Endothelial cell of umbilical vein (primary cell): Measurements from ENCODE around the gene CDKN1C. TPM values are rescaled to one million over a fixed set of nuclear protein-coding genes. Genes with fewer than 3 reads are reported as not detected.

Source experiments
- BruUV-seq: library from RNA; stranded (reverse); fragments of 400-500 nt; replicated peaks from 2 replicates; lab custom pipeline; 2021; lab: Mats Ljungman, UMichigan
- CTCF ChIA-PET: fragments of 300-600, 350-600 bp; sonication (Branson Sonifier 250); formaldehyde crosslinking; loops from one replicate; lab custom pipeline; 2021; ENCODE audit warnings: antibody characterized with exemption, inconsistent platforms; lab: Charles Lee
- POLR2A ChIA-PET: fragments of 300-600, 350-600 bp; sonication (Branson Sonifier 250); formaldehyde crosslinking; loops from one replicate; lab custom pipeline; 2021; ENCODE audit warnings: antibody characterized with exemption, inconsistent platforms; lab: Charles Lee
- DNase-seq: peaks from one replicate; pipeline ENCODE4 v3.0.0-alpha.2; 2011; ENCODE audit warnings: low read depth, low spot score
- FAIRE-seq: peaks from 2 replicates; lab custom pipeline; 2011; peaks lifted over from hg19 to GRCh38; lab: Jason Lieb, UNC
- H2AFZ ChIP-seq: 2 replicates; pipeline ENCODE4 v1.6.0; 2012; ENCODE audit warnings: low read depth, low read length, control low read depth, inconsistent platforms
- H3K27ac ChIP-seq: 2 replicates; pipeline ENCODE4 v1.5.1; 2011; ENCODE audit warnings: low read depth, mild to moderate bottlenecking, control low read depth, low read length, moderate library complexity; ENCODE audit not compliant: insufficient read depth
- H3K27me3 ChIP-seq, 2 experiments: 2 replicates each; pipeline versions ENCODE4 v1.6.0 to v1.6.1; 2011; ENCODE audit warnings: low read length in 2 of 2, mixed read lengths in 1 of 2; ENCODE audit not compliant: control insufficient read depth in 2 of 2, insufficient read depth in 2 of 2
- H3K36me3 ChIP-seq, 2 experiments: 2 replicates in 1 of 2; 3 replicates in 1 of 2; pipeline ENCODE4 v1.5.1; 2011; ENCODE audit warnings: low read length in 2 of 2, mild to moderate bottlenecking in 1 of 2, moderate library complexity in 1 of 2; ENCODE audit not compliant: control insufficient read depth in 2 of 2, insufficient read depth in 2 of 2; ENCODE audit errors: extremely low read depth in 1 of 2
- H3K4me1 ChIP-seq: 3 replicates; pipeline ENCODE4 v1.5.1; 2011; ENCODE audit warnings: mild to moderate bottlenecking, low read length; ENCODE audit not compliant: control insufficient read depth, insufficient read depth; ENCODE audit errors: extremely low read depth
- H3K4me2 ChIP-seq: 2 replicates; pipeline ENCODE4 v1.6.1; 2011; ENCODE audit warnings: low read length, control low read depth, mixed read lengths; ENCODE audit not compliant: insufficient read depth
- H3K4me3 ChIP-seq, 3 experiments: fragments of 200-600 bp in 1 of 3; sonication (generic), shearing (Covaris generic) in 1 of 3; replicated peaks in 1 of 3; 2 replicates each; pipeline ENCODE4 v1.5.1; 2011 to 2016; ENCODE audit warnings: control low read depth in 3 of 3, low read length in 3 of 3, mild to moderate bottlenecking in 2 of 3, inconsistent platforms in 1 of 3, low read depth in 1 of 3, moderate library complexity in 1 of 3; ENCODE audit not compliant: insufficient read depth in 1 of 3
- H3K79me2 ChIP-seq: 2 replicates; pipeline ENCODE4 v1.6.0; 2012; ENCODE audit warnings: low read length, inconsistent platforms; ENCODE audit not compliant: control insufficient read depth, insufficient read depth
- H3K9ac ChIP-seq: replicated peaks from 2 replicates; pipeline ENCODE3; 2011; ENCODE audit warnings: low read length, control low read depth; ENCODE audit not compliant: insufficient read depth; ENCODE audit errors: extremely low read depth
- H3K9me1 ChIP-seq: replicated peaks from 3 replicates; pipeline ENCODE4 v1.6.0; 2011; ENCODE audit warnings: mild to moderate bottlenecking, low read length; ENCODE audit not compliant: control insufficient read depth, insufficient read depth; ENCODE audit errors: extremely low read depth
- H3K9me3 ChIP-seq: replicated peaks from 2 replicates; pipeline ENCODE4 v1.5.1; 2012; ENCODE audit warnings: low read length, inconsistent platforms; ENCODE audit not compliant: control insufficient read depth, insufficient read depth
- H4K20me1 ChIP-seq: replicated peaks from 2 replicates; pipeline ENCODE3; 2011; ENCODE audit warnings: mild to moderate bottlenecking, low read length; ENCODE audit not compliant: control insufficient read depth, insufficient read depth; ENCODE audit errors: extremely low read depth
- CTCF ChIP-seq, 2 donors: IDR thresholded peaks; 1 replicate in 1 of 2; 2 replicates in 1 of 2; pipeline ENCODE4 v1.5.1; 2011; ENCODE audit warnings: low read length in 2 of 2, mild to moderate bottlenecking in 2 of 2, moderate library complexity in 2 of 2, control low read depth in 1 of 2, inconsistent platforms in 1 of 2, low read depth in 1 of 2; ENCODE audit not compliant: insufficient read depth in 1 of 2; ENCODE audit errors: extremely low read depth in 1 of 2
- EZH2 ChIP-seq: IDR thresholded peaks from 2 replicates; pipeline ENCODE4 v1.6.1; 2012; ENCODE audit warnings: borderline replicate concordance, low read depth, mild to moderate bottlenecking, moderate library complexity, low read length, inconsistent platforms; ENCODE audit not compliant: severe bottlenecking
- FOS ChIP-seq: IDR thresholded peaks from 2 replicates; pipeline ENCODE4 v1.6.1; 2011; ENCODE audit warnings: mild to moderate bottlenecking, low read length, moderate library complexity, borderline replicate concordance; ENCODE audit not compliant: insufficient read depth
- GATA2 ChIP-seq: IDR thresholded peaks from 2 replicates; pipeline ENCODE4 v1.7.0; 2011; ENCODE audit warnings: low read depth, mild to moderate bottlenecking, moderate library complexity, mixed read lengths, low read length; ENCODE audit not compliant: insufficient read length, insufficient read depth
- JUN ChIP-seq: IDR thresholded peaks from 2 replicates; pipeline ENCODE4 v1.6.1; 2011; ENCODE audit warnings: borderline replicate concordance, low read depth; ENCODE audit not compliant: insufficient read length, insufficient read depth
- MAX ChIP-seq: IDR thresholded peaks from 2 replicates; pipeline ENCODE4 v1.6.1; 2011; ENCODE audit not compliant: insufficient read depth, insufficient read length
- MYC ChIP-seq: IDR thresholded peaks from one replicate; pipeline ENCODE4 v1.6.1; 2011; ENCODE audit warnings: mild to moderate bottlenecking, low read depth, low read length
- POLR2A ChIP-seq: IDR thresholded peaks from 2 replicates; pipeline ENCODE4 v1.6.1; 2012; ENCODE audit warnings: low read depth, mild to moderate bottlenecking, control low read depth, low read length
- POLR2AphosphoS5 ChIP-seq: IDR thresholded peaks from 2 replicates; pipeline ENCODE4 v1.6.1; 2012; ENCODE audit warnings: low read depth, mild to moderate bottlenecking, control low read depth, low read length, moderate library complexity; ENCODE audit not compliant: insufficient read depth
- dilution Hi-C: fragments of 300-500 bp; cut with MboI; formaldehyde crosslinking; loops from one replicate; pipeline ENCODE4 v1.15.0; 2019; ENCODE audit warnings: low sequenced_read_pairs; ENCODE audit not compliant: extremely low pct_ligation_motif_present
- intact Hi-C: fragments of 100-400 bp; cut with micrococcal nuclease; formaldehyde crosslinking; loops from one replicate; pipeline ENCODE4 v1.10.0; 2022
- polyA plus RNA-seq, 4 experiments: library from polyadenylated mRNA; depleted of rRNA in 3 of 4; stranded (reverse) in 3 of 4; unstranded in 1 of 4; fragments of >200 nt; gene quantifications; 2 replicates each; pipeline versions ENCODE4 v1.2.1 to v1.2.3, GENCODE V29; 2011 to 2012; ENCODE audit warnings: missing spikeins in 1 of 4
- total RNA-seq: library from RNA; stranded (reverse); gene quantifications from 2 replicates; pipeline ENCODE4 v1.2.3, GENCODE V29; 2021

CDKN1C gene
- total and polyA plus RNA-seq, 2 donors (not counting 3 experiments of a cell fraction or from before 2014, with no cell fraction given): 4.1 to 9.0 TPM

GRCh38 chr11:2923446-2924375, 38.1 kb upstream of the CDKN1C start:
- BruUV-seq: no TSS peak
- POLR2A ChIA-PET: no interaction called here

GRCh38 chr11:2922655-2923054, 37.1 kb upstream of the CDKN1C start:
- no peak overlapping the region for H3K4me2 ChIP-seq
- H3K79me2 ChIP-seq: peaks cover 14% of the 10 kb centered on the region
- H3K4me1 ChIP-seq: peaks cover under 1% of the 10 kb centered on the region
- ChIA-PET POLR2A (no interaction called here), CTCF (interaction anchor here (0.8 kb wide), 1 partner anchor 390 kb away, joined by 4 read pairs; no protein-coding TSS in a partner anchor)
- H3K4me3 ChIP-seq: no peak overlapping the region
- H2AFZ ChIP-seq: no peak overlapping the region
- intact Hi-C loops: no loop called here
- TF ChIP-seq EZH2: no peak
- TF ChIP-seq GATA2: no peak
- TF ChIP-seq POLR2AphosphoS5: no peak
- no peak for TF ChIP-seq POLR2A
- no peak for TF ChIP-seq CTCF (IDR thresholded peaks at IDR 0.05; ENCODE audit: extremely low read depth in 1 of 2, insufficient read depth in 1 of 2, low read depth in 1 of 2, low read length in 2 of 2)
- TF ChIP-seq FOS: no peak
- no peak for TF ChIP-seq MAX
- TF ChIP-seq JUN: no peak
- TF ChIP-seq MYC: no peak
- no peaks in the 10 kb centered on the region for H3K9me3 ChIP-seq
- H3K27me3 ChIP-seq: no peaks in the 10 kb centered on the region
- H3K36me3 ChIP-seq: no peaks in the 10 kb centered on the region
- no peak overlapping the region for H3K27ac ChIP-seq
- no peaks in the 10 kb centered on the region for H4K20me1 ChIP-seq
- BruUV-seq: no TSS peak
- dilution Hi-C loops: no loop called here
- FAIRE-seq: no peak
- no peak for DNase-seq
- H3K9ac ChIP-seq: no peak overlapping the region
- H3K9me1 ChIP-seq: no peaks in the 10 kb centered on the region

More at GRCh38 chr11:2923446-2924375, 38.1 kb upstream of the CDKN1C start:
- Histone ChIP-seq H3K9me3 (no peaks in the 10 kb centered on the region), H3K36me3 (no peaks in the 10 kb centered on the region), H3K79me2 (peaks cover 25% of the 10 kb centered on the region), H3K27me3 (no peaks in the 10 kb centered on the region), H3K9me1 (no peaks in the 10 kb centered on the region), H3K4me3 (no peak overlapping the region), H3K9ac (no peak overlapping the region), H3K4me2 (no peak overlapping the region), H3K4me1 (peaks cover 4% of the 10 kb centered on the region), H3K27ac (no peak overlapping the region), H2AFZ (no peak overlapping the region), H4K20me1 (no peaks in the 10 kb centered on the region)
- TF ChIP-seq MYC (no peak), JUN (no peak)
- DNase-seq (no peak), FAIRE-seq (no peak)
- CTCF ChIA-PET: interaction anchor here (0.6 to 1.8 kb wide), 3 partner anchors 25 to 205 kb away, joined by 3 to 9 read pairs (median 3); no protein-coding TSS in a partner anchor
- dilution Hi-C loops: no loop called here
- intact Hi-C loops: no loop called here
